MCF 10A (cell line): ENCODE data around the gene SPATS2. TPM values are rescaled to one million over a fixed set of nuclear protein-coding genes. Genes with fewer than 3 reads are reported as not detected.

Experiments
- BruUV-seq: library from RNA; stranded (reverse); fragments of 400-500 nt; replicated peaks from 2 replicates; lab custom pipeline; 2021; lab: Mats Ljungman, UMichigan
- CTCF ChIA-PET: fragments of 300-600 bp; sonication (Branson Sonifier 250); formaldehyde crosslinking; extraction: SDS; loops from one replicate; lab custom pipeline; 2021; ENCODE audit warnings: antibody characterized with exemption, inconsistent platforms; lab: Yijun Ruan, JAX
- POLR2A ChIA-PET: fragments of 300-600, 350-650 bp; sonication (Branson Sonifier 250); formaldehyde crosslinking; extraction: SDS; loops from one replicate; lab custom pipeline; 2020; ENCODE audit warnings: antibody characterized with exemption, inconsistent platforms; lab: Yijun Ruan, JAX
- DNase-seq: peaks from one replicate; pipeline ENCODE4 v3.0.0-alpha.2; 2018; ENCODE audit not compliant: unreplicated experiment
- H3K27ac Mint-ChIP-seq: one replicate; pipeline ENCODE4 v1.8.0; 2022; ENCODE audit warnings: mild to moderate bottlenecking, low read depth, mixed read lengths; ENCODE audit not compliant: unreplicated experiment
- H3K27me3 Mint-ChIP-seq: one replicate; pipeline ENCODE4 v1.8.0; 2022; ENCODE audit warnings: mixed read lengths; ENCODE audit not compliant: insufficient read depth, unreplicated experiment
- H3K36me3 Mint-ChIP-seq: one replicate; pipeline ENCODE4 v1.8.0; 2022; ENCODE audit warnings: mild to moderate bottlenecking, moderate library complexity, mixed read lengths; ENCODE audit not compliant: insufficient read depth, unreplicated experiment
- H3K4me1 Mint-ChIP-seq: one replicate; pipeline ENCODE4 v1.8.0; 2022; ENCODE audit warnings: mixed read lengths; ENCODE audit not compliant: insufficient read depth, unreplicated experiment
- H3K4me3 Mint-ChIP-seq: one replicate; pipeline ENCODE4 v1.8.0; 2022; ENCODE audit warnings: mild to moderate bottlenecking, moderate library complexity, mixed read lengths; ENCODE audit not compliant: unreplicated experiment
- H3K9me3 Mint-ChIP-seq: one replicate; pipeline ENCODE4 v1.8.0; 2022; ENCODE audit warnings: mixed read lengths; ENCODE audit not compliant: unreplicated experiment
- intact Hi-C: fragments of 100-400 bp; cut with micrococcal nuclease; formaldehyde crosslinking; loops from 2 replicates; pipeline ENCODE4 v1.14.1; 2022
- total RNA-seq: library from RNA; stranded (reverse); gene quantifications from 2 replicates; pipeline ENCODE4 v1.2.3, GENCODE V29; 2022
- TF ChIP-seq, protein P1 (sequence below): fragments of 200-600 bp; IDR thresholded peaks from one replicate; pipeline ENCODE4 v1.8.0; 2022; ENCODE audit warnings: antibody characterized with exemption, mild to moderate bottlenecking; ENCODE audit not compliant: unreplicated experiment

SPATS2 gene
- total RNA-seq, 1 experiment from 2014 or later: 26.0 TPM

DNA sequence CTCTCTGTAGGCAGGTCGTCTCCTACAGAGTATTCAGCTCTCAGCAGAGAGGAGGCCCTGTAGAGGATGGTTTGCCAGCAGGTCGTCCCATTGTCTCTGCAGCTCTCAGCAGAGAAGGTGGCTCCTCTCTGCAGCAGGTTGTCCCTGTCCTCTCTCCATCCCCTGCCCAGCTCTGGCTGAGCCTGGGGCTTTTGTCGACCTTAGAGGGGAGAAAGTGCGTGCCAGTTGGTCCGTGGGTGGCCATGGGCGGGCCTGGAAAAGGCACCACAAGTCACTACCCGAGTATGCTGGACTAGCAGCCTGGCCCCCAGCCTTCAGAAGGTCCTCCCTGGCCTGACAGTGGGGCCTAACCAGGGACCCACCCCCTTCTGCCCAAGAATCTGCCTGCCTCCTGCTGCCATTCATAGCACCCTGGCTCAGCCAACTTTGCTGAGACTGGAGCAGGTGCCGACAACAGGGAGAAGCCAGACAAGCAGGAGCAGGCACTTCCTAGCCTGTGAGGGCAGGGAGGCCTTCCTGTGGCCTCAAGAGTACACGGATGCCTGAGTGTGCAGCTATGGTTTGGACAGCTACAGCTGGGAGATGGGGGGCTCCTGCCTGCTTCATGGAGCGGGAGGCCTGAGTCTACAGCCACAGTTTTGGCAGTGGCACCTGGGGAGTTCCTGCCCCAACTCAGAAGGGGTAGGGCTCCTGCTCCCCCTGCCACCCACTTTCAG lies 111.8 kb downstream of the SPATS2 start:
- Mint-ChIP-seq H3K27me3 (no peaks in the 10 kb centered on the region), H3K4me1 (peaks cover 6% of the 10 kb centered on the region), H3K4me3 (no peak overlapping the region), H3K27ac (no peak overlapping the region), H3K36me3 (peaks cover 4% of the 10 kb centered on the region), H3K9me3 (no peaks in the 10 kb centered on the region)
- intact Hi-C loops: no loop called here
- no TSS peak for BruUV-seq
- TF ChIP-seq, protein P1, sequence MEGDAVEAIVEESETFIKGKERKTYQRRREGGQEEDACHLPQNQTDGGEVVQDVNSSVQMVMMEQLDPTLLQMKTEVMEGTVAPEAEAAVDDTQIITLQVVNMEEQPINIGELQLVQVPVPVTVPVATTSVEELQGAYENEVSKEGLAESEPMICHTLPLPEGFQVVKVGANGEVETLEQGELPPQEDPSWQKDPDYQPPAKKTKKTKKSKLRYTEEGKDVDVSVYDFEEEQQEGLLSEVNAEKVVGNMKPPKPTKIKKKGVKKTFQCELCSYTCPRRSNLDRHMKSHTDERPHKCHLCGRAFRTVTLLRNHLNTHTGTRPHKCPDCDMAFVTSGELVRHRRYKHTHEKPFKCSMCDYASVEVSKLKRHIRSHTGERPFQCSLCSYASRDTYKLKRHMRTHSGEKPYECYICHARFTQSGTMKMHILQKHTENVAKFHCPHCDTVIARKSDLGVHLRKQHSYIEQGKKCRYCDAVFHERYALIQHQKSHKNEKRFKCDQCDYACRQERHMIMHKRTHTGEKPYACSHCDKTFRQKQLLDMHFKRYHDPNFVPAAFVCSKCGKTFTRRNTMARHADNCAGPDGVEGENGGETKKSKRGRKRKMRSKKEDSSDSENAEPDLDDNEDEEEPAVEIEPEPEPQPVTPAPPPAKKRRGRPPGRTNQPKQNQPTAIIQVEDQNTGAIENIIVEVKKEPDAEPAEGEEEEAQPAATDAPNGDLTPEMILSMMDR: no peak
- CTCF ChIA-PET: no interaction called here
- DNase-seq: no peak
- POLR2A ChIA-PET: no interaction called here

DNA sequence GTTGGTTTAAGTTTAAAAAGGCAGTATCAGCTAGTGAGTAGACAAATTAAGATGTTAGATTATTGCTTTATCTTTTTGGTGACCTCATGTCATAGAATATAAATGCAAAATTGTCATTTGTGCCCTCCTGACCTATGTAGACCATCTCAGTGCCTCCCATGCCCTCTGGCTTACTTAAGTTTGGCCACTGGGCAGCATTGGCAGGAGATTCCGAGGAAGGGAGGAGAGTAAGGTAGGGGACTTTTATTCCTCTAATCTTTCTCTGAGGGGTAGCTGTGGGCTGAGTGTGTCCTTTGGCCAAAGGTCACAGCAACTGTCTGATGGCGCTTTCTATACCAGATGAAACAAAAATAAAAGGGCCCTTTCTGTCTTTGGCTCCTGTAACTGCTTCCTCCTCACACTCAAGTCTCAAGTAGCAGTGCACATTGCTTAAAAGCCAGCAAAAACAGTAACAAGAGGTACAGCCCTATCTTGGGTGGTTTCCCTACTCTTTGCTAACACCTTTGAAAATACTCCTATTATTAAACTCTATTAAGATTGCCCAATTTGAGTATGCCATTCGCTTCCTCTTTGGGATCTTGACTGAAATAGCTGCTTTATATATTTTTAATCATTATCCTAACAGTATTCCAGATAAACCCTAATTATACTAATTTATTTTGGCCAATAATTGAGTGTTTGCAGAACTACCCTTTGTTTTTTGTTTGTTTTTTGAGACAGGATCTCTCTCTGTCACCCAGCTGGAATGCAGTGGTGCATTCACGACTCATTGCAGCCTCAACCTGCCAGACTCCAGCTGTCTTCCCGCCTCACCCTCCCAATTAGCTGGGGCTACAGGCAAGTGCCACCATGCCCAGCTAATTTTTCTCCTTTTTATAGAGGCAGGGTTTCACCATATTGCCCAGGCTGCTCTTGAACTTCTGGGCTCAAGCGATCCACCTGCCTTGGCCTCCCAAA lies 115.1 kb downstream of the SPATS2 start:
- H3K9me3 Mint-ChIP-seq: no peaks in the 10 kb centered on the region
- ChIA-PET POLR2A (interaction anchor here (1.0 kb wide), 1 partner anchor 124 kb away, joined by 3 read pairs; no protein-coding TSS in a partner anchor), CTCF (interaction anchor here (0.5 to 1.0 kb wide), 5 partner anchors 18 to 579 kb away, joined by 3 to 4 read pairs (median 3); no protein-coding TSS in a partner anchor)
- no peak for DNase-seq
- intact Hi-C loops: no loop called here
- peaks cover 15% of the 10 kb centered on the region for H3K36me3 Mint-ChIP-seq
- no peak overlapping the region for H3K27ac Mint-ChIP-seq
- TF ChIP-seq, protein P1: no peak
- no peak overlapping the region for H3K4me3 Mint-ChIP-seq
- no peaks in the 10 kb centered on the region for H3K27me3 Mint-ChIP-seq
- no TSS peak for BruUV-seq
- peaks cover 6% of the 10 kb centered on the region for H3K4me1 Mint-ChIP-seq

DNA sequence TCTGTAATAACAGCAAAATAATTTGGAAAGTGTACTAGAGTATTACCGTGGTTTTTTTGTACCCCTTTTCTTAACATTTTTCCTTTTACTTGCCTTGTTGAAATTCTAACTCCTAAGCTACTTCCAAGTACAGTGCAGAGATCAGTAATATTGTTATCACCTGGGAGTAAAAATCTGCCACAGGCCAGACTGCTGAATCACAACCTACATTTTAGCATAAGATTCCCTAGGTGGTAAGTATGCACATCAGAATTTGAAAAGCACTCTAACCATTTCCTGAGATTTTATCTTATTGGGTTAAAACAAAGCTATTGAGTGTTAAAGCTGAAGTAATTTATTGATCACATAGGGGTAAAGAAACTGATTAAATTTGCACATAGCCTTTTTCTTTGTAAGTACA lies 116.4 kb downstream of the SPATS2 start:
- TF ChIP-seq, protein P1: no peak
- H3K4me1 Mint-ChIP-seq: peaks cover 6% of the 10 kb centered on the region
- POLR2A ChIA-PET: interaction anchor here (0.9 to 1.3 kb wide), 3 partner anchors 14 to 258 kb away, joined by 3 read pairs; partner anchors contain the start of gene TMBIM6
- no peak overlapping the region for H3K4me3 Mint-ChIP-seq
- CTCF ChIA-PET: interaction anchor here (0.5 to 0.9 kb wide), 3 partner anchors 124 to 257 kb away, joined by 3 to 5 read pairs (median 4); partner anchors contain the start of gene TMBIM6
- BruUV-seq: no TSS peak
- H3K27ac Mint-ChIP-seq: no peak overlapping the region
- H3K9me3 Mint-ChIP-seq: no peaks in the 10 kb centered on the region
- no peak for DNase-seq
- intact Hi-C loops: no loop called here
- no peaks in the 10 kb centered on the region for H3K27me3 Mint-ChIP-seq
- peaks cover 15% of the 10 kb centered on the region for H3K36me3 Mint-ChIP-seq
